K562 (cell line): Measurements from ENCODE around the gene LRFN4.
"Not testable (repeated sequence)": the region's sequence is repeated elsewhere in the genome, so short reads cannot be mapped to it uniquely, and the experiment has no call there.

Source experiments
- JUN ChIP-seq, 2 experiments: sonication (generic) in 1 of 2; formaldehyde crosslinking in 1 of 2; IDR thresholded peaks; 2 replicates each; pipeline versions ENCODE4 v1.6.1 to v1.8.0; 2012 to 2022; ENCODE audit warnings: borderline replicate concordance in 2 of 2, mild to moderate bottlenecking in 2 of 2, improper control_type of control experiment in 1 of 2, low read depth in 1 of 2, low read length in 1 of 2, missing genetic modification reagents in 1 of 2
- MAZ ChIP-seq, 2 experiments: fragments of 450-650 bp in 1 of 2; sonication (generic) in 1 of 2; formaldehyde crosslinking; IDR thresholded peaks in 1 of 2; conservative IDR thresholded peaks in 1 of 2; 2 replicates each; pipeline versions ENCODE4 v1.4.0 to v1.5.0; 2020; ENCODE audit warnings: mild to moderate bottlenecking in 1 of 2, missing genetic modification reagents in 1 of 2
- POLR2A ChIP-seq: fragments of 450-650 bp; conservative IDR thresholded peaks from 2 replicates; pipeline ENCODE4 v1.6.1; 2016
- SOX6 ChIP-seq: fragments of 450-650 bp; IDR thresholded peaks from 2 replicates; pipeline ENCODE4 v1.6.1; 2014; ENCODE audit warnings: mild to moderate bottlenecking
- TBP ChIP-seq: optimal IDR thresholded peaks from 2 replicates; pipeline ENCODE3; 2011; ENCODE audit warnings: low read depth, low read length, improper control_type of control experiment
- TRIM24 ChIP-seq, 2 experiments: fragments of 450-650 bp; IDR thresholded peaks; 2 replicates each; pipeline ENCODE4 v1.6.1; 2016
- YY1 ChIP-seq, 3 experiments: IDR thresholded peaks; 2 replicates each; pipeline ENCODE4 v1.6.1; 2011; ENCODE audit warnings: low read length in 2 of 3, mild to moderate bottlenecking in 2 of 3, moderate library complexity in 2 of 3, borderline replicate concordance in 1 of 3, control low read depth in 1 of 3, low read depth in 1 of 3; ENCODE audit not compliant: insufficient read depth in 3 of 3, insufficient replicate concordance in 2 of 3, control insufficient read depth in 1 of 3, insufficient read length in 1 of 3; ENCODE audit errors: extremely low read depth in 1 of 3

DNA sequence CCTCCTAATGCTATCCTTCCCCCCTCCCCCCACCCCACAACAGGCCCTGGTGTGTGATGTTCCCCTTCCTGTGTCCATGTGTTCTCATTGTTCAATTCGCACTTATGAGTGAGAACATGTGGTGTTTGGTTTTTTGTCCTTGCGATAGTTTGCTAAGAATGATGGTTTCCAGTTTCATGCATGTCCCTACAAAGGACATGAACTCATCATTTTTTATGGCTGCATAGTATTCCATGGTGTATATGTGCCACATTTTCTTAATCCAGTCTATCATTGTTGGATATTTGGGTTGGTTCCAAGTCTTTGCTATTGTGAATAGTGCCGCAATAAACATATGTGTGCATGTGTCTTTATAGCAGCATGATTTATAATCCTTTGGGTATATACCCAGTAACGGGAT, 32.3 kb upstream of the LRFN4 start:
- not testable (repeated sequence) for TF ChIP-seq SOX6; TBP; YY1 (IDR thresholded peaks at IDR 0.05; ENCODE audit: borderline replicate concordance in 1 of 3, control insufficient read depth in 1 of 3, extremely low read depth in 1 of 3, insufficient read depth in 3 of 3, insufficient read length in 1 of 3, insufficient replicate concordance in 2 of 3, low read depth in 1 of 3, low read length in 2 of 3); JUN (IDR thresholded peaks at IDR 0.05; ENCODE audit: borderline replicate concordance, low read depth, low read length); JUN (CRISPR knock-in tag; IDR thresholded peaks at IDR 0.05; ENCODE audit: borderline replicate concordance); POLR2A; MAZ (CRISPR knock-in tag; conservative IDR thresholded peaks at IDR 0.05 in 1 of 2, IDR thresholded peaks at IDR 0.05 in 1 of 2); TRIM24 (IDR thresholded peaks at IDR 0.05)
